GM12801 (cell line): ENCODE measurements around the gene SCYGR4.

Experiments used
- TF ChIP-seq, protein P1 (sequence below): IDR thresholded peaks from one replicate; pipeline ENCODE4 v1.5.1; 2011; ENCODE audit warnings: control low read depth; ENCODE audit not compliant: insufficient read length; ENCODE audit errors: extremely low read depth

SCYGR4 gene

DNA sequence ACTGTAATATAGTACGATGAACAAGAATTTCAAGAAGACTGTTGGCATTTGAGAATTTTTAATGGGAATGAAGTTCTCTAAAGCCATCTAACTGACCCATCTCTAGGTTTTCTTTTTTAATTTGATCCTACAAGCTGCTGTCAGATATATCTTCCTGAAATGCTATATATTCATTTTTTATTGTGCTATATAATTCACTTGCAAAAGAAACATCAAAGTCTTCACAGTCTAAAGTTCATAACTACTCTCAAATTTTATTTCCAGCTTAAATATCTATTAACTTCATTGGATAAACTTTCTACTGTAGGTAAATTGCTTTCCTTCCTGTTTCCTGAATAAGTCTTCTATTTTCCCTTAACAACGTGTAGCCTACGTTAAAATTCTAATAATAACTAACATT is 14.9 kb upstream of the SCYGR4 start:
- TF ChIP-seq, protein P1, sequence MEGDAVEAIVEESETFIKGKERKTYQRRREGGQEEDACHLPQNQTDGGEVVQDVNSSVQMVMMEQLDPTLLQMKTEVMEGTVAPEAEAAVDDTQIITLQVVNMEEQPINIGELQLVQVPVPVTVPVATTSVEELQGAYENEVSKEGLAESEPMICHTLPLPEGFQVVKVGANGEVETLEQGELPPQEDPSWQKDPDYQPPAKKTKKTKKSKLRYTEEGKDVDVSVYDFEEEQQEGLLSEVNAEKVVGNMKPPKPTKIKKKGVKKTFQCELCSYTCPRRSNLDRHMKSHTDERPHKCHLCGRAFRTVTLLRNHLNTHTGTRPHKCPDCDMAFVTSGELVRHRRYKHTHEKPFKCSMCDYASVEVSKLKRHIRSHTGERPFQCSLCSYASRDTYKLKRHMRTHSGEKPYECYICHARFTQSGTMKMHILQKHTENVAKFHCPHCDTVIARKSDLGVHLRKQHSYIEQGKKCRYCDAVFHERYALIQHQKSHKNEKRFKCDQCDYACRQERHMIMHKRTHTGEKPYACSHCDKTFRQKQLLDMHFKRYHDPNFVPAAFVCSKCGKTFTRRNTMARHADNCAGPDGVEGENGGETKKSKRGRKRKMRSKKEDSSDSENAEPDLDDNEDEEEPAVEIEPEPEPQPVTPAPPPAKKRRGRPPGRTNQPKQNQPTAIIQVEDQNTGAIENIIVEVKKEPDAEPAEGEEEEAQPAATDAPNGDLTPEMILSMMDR = no peak

- TF ChIP-seq, protein P1 = no peak
These were observed 10.8 kb upstream of the SCYGR4 start for GRCh38 chr2:227606476-227606875.

GRCh38 chr2:227607941-227608340 is 9.4 kb upstream of the SCYGR4 start:
- TF ChIP-seq, protein P1 = no peak

GRCh38 chr2:227608561-227609338 is 8.5 kb upstream of the SCYGR4 start:
- TF ChIP-seq, protein P1 = no peak

GRCh38 chr2:227610123-227610522 is 7.2 kb upstream of the SCYGR4 start:
- TF ChIP-seq, protein P1 = no peak

- TF ChIP-seq, protein P1 = no peak
These were observed 4.6 kb upstream of the SCYGR4 start for GRCh38 chr2:227612546-227613271.

DNA sequence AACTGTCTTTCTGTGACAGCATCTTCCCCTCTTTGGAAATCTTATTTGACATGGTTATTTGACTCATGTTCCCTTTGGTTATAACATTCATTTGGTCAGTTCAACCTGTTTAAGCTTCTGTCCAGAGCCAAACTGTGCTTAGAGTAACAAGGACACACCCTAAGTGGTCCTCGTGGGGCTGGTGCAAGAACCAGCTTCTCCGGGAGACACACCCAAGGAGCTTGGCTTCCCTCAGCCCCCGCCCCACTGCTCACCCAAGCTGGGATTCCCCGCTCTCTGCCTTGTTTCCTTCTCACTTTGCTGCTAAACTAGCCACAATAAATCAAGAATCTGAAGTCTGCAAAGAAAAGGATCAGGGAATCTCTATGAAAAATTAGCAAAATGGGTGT is 4.0 kb upstream of the SCYGR4 start:
- TF ChIP-seq, protein P1 = no peak
